HepG2 (cell line): ENCODE measurements around the gene TRIM31. TPM values are rescaled to one million over a fixed set of nuclear protein-coding genes. Genes with fewer than 3 reads are reported as not detected.
A peak's percentile ranks its signal among the peaks of the same experiment; 100 is the strongest.

Experiments used
- CREM ChIP-seq, 2 experiments: sonication (generic) in 1 of 2; formaldehyde crosslinking in 1 of 2; IDR thresholded peaks; 2 replicates each; pipeline versions ENCODE4 v1.4.0 to v1.6.1; 2016 to 2020; ENCODE audit warnings: antibody characterized with exemption in 1 of 2, mild to moderate bottlenecking in 1 of 2, missing genetic modification reagents in 1 of 2
- ETV5 ChIP-seq: IDR thresholded peaks from 2 replicates; pipeline ENCODE4 v1.6.1; 2018; ENCODE audit warnings: missing biosample characterization, missing genetic modification reagents, inconsistent platforms, borderline replicate concordance
- KDM4B ChIP-seq: sonication (generic); formaldehyde crosslinking; IDR thresholded peaks from 2 replicates; pipeline ENCODE4 v1.4.0; 2020; ENCODE audit warnings: missing genetic modification reagents
- MEIS2 ChIP-seq: sonication (generic); formaldehyde crosslinking; IDR thresholded peaks from 2 replicates; pipeline ENCODE4 v1.9.0; 2021; ENCODE audit warnings: mild to moderate bottlenecking, missing genetic modification reagents
- NFYB ChIP-seq: sonication (generic); formaldehyde crosslinking; IDR thresholded peaks from 2 replicates; pipeline ENCODE4 v1.4.0; 2020; ENCODE audit warnings: missing genetic modification reagents
- REL ChIP-seq: sonication (generic); formaldehyde crosslinking; conservative IDR thresholded peaks from 2 replicates; pipeline ENCODE4 v1.8.0; 2022; ENCODE audit warnings: mild to moderate bottlenecking, missing genetic modification reagents, moderate library complexity
- RFXANK ChIP-seq: IDR thresholded peaks from 2 replicates; pipeline ENCODE4 v1.6.1; 2016
- WIZ ChIP-seq: sonication (generic); formaldehyde crosslinking; IDR thresholded peaks from 2 replicates; pipeline ENCODE4 v1.5.1; 2020; ENCODE audit warnings: mild to moderate bottlenecking, missing genetic modification reagents
- ZNF33B ChIP-seq: sonication (generic); formaldehyde crosslinking; IDR thresholded peaks from 2 replicates; pipeline ENCODE4 v1.5.1; 2020; ENCODE audit warnings: mild to moderate bottlenecking, missing genetic modification reagents
- ZNF367 ChIP-seq: sonication (generic); formaldehyde crosslinking; IDR thresholded peaks from 2 replicates; pipeline ENCODE4 v1.4.0; 2020; ENCODE audit warnings: missing genetic modification reagents, borderline replicate concordance
- ZNF652 ChIP-seq: IDR thresholded peaks from 2 replicates; pipeline ENCODE4 v1.6.1; 2016; ENCODE audit warnings: low read depth, borderline replicate concordance
- ZNF670 ChIP-seq: sonication (generic); formaldehyde crosslinking; IDR thresholded peaks from 2 replicates; pipeline ENCODE4 v1.8.0; 2022; ENCODE audit warnings: mild to moderate bottlenecking, missing genetic modification reagents, borderline replicate concordance
- ZSCAN20 ChIP-seq: sonication (generic); formaldehyde crosslinking; IDR thresholded peaks from 2 replicates; pipeline ENCODE4 v1.4.0; 2020; ENCODE audit warnings: missing genetic modification reagents, mild to moderate bottlenecking, borderline replicate concordance
- polyA plus RNA-seq, 8 experiments: library from polyadenylated mRNA; depleted of rRNA in 3 of 8; stranded (reverse) in 7 of 8; unstranded in 1 of 8; fragments of >200 nt; fragmentation: Illumina TruSeq in 4 of 8; extraction: Trizol in 4 of 8; gene quantifications; 2 replicates each; pipeline versions ENCODE4 v1.2.1 to v1.2.3, GENCODE V29; 2011 to 2016; ENCODE audit warnings: low read depth in 4 of 8, missing spikeins in 1 of 8, mixed read lengths in 1 of 8; ENCODE audit not compliant: insufficient read depth in 1 of 8
- total RNA-seq, 5 experiments: library from RNA; depleted of rRNA; stranded (reverse); fragments of >200 nt; fragmentation: Illumina TruSeq; extraction: Trizol; gene quantifications; 2 replicates each; pipeline ENCODE4 v1.2.3, GENCODE V29; 2016; ENCODE audit warnings: low read depth in 1 of 5
- TF ChIP-seq, protein P1 (sequence below): sonication (generic); formaldehyde crosslinking; IDR thresholded peaks from 2 replicates; pipeline ENCODE4 v1.4.0; 2020; ENCODE audit warnings: missing genetic modification reagents, borderline replicate concordance
- TF ChIP-seq, protein P2 (sequence below): sonication (generic); formaldehyde crosslinking; IDR thresholded peaks from 2 replicates; pipeline ENCODE4 v1.9.0; 2021; ENCODE audit warnings: missing genetic modification reagents, borderline replicate concordance
- TF ChIP-seq, protein P3 (sequence below): sonication (generic); formaldehyde crosslinking; IDR thresholded peaks from 2 replicates; pipeline ENCODE4 v1.5.0; 2020; ENCODE audit warnings: mild to moderate bottlenecking, missing genetic modification reagents, borderline replicate concordance

The TRIM31 gene
- total and polyA plus RNA-seq, 2 of the 13 experiments (the other 11 are each of a cell fraction or from before 2014, with no cell fraction given): 0.13 to 0.51 TPM

DNA sequence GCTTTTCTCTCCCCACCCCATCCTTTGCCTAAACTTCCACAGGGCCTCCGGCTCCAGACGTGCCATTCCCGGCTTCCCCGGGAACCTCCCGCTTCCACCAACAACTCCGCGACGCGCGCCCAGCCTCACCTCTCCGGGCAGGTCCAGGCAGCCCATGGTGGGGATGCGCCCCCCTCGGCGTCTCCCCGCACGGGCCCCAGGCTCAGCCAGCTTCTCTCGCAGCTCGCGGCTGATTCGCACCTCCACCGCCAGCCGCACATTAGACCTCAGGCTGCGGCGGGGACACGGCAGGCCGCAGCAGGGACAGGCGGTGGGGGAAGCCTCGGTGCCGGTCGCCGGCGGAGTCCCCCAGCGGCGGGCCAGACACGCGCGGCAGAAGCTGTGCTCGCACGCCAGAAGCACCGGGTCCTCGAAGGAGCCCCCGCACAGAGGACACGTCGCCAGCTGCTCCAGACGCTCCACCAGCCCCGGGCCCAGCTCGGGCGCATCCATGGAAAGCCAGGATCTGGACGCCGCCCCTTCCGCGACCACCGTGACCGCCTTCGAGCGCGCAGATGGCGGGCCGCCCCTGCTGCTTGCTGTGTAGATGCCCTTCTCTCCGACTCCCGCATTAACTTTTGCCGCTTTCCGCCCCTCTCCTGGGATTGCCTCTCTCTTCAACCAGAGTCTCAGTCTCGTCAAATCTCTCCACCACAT lies 37.6 kb downstream of the TRIM31 start, which contains the start of gene RNF39 (continued):
- TF ChIP-seq CREM (IDR thresholded peaks at IDR 0.05): no peak
- TF ChIP-seq CREM (CRISPR knock-in tag; IDR thresholded peaks at IDR 0.05): no peak
- no peak for TF ChIP-seq ZNF652 (CRISPR knock-in tag)
- TF ChIP-seq MEIS2 (CRISPR knock-in tag): peak; percentile 25; the same call in 1 of the 2 replicates
- no peak for TF ChIP-seq ETV5 (CRISPR knock-in tag)
- TF ChIP-seq ZNF33B (CRISPR knock-in tag): no peak
- no peak for TF ChIP-seq ZNF367 (CRISPR knock-in tag)
- TF ChIP-seq, protein P1, sequence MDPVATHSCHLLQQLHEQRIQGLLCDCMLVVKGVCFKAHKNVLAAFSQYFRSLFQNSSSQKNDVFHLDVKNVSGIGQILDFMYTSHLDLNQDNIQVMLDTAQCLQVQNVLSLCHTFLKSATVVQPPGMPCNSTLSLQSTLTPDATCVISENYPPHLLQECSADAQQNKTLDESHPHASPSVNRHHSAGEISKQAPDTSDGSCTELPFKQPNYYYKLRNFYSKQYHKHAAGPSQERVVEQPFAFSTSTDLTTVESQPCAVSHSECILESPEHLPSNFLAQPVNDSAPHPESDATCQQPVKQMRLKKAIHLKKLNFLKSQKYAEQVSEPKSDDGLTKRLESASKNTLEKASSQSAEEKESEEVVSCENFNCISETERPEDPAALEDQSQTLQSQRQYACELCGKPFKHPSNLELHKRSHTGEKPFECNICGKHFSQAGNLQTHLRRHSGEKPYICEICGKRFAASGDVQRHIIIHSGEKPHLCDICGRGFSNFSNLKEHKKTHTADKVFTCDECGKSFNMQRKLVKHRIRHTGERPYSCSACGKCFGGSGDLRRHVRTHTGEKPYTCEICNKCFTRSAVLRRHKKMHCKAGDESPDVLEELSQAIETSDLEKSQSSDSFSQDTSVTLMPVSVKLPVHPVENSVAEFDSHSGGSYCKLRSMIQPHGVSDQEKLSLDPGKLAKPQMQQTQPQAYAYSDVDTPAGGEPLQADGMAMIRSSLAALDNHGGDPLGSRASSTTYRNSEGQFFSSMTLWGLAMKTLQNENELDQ (CRISPR knock-in tag): no peak
- TF ChIP-seq REL (CRISPR knock-in tag): no peak; the same call in 1 of the 2 replicates
- TF ChIP-seq, protein P2, sequence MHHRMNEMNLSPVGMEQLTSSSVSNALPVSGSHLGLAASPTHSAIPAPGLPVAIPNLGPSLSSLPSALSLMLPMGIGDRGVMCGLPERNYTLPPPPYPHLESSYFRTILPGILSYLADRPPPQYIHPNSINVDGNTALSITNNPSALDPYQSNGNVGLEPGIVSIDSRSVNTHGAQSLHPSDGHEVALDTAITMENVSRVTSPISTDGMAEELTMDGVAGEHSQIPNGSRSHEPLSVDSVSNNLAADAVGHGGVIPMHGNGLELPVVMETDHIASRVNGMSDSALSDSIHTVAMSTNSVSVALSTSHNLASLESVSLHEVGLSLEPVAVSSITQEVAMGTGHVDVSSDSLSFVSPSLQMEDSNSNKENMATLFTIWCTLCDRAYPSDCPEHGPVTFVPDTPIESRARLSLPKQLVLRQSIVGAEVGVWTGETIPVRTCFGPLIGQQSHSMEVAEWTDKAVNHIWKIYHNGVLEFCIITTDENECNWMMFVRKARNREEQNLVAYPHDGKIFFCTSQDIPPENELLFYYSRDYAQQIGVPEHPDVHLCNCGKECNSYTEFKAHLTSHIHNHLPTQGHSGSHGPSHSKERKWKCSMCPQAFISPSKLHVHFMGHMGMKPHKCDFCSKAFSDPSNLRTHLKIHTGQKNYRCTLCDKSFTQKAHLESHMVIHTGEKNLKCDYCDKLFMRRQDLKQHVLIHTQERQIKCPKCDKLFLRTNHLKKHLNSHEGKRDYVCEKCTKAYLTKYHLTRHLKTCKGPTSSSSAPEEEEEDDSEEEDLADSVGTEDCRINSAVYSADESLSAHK (CRISPR knock-in tag): no peak
- 0 out of 2 replicates have a peak, but pooled peaks have one; percentile 20 for TF ChIP-seq ZNF670
- no peak; the same call in 1 of the 2 replicates for TF ChIP-seq ZSCAN20 (CRISPR knock-in tag)
- TF ChIP-seq NFYB (CRISPR knock-in tag): no peak
- TF ChIP-seq, protein P3, sequence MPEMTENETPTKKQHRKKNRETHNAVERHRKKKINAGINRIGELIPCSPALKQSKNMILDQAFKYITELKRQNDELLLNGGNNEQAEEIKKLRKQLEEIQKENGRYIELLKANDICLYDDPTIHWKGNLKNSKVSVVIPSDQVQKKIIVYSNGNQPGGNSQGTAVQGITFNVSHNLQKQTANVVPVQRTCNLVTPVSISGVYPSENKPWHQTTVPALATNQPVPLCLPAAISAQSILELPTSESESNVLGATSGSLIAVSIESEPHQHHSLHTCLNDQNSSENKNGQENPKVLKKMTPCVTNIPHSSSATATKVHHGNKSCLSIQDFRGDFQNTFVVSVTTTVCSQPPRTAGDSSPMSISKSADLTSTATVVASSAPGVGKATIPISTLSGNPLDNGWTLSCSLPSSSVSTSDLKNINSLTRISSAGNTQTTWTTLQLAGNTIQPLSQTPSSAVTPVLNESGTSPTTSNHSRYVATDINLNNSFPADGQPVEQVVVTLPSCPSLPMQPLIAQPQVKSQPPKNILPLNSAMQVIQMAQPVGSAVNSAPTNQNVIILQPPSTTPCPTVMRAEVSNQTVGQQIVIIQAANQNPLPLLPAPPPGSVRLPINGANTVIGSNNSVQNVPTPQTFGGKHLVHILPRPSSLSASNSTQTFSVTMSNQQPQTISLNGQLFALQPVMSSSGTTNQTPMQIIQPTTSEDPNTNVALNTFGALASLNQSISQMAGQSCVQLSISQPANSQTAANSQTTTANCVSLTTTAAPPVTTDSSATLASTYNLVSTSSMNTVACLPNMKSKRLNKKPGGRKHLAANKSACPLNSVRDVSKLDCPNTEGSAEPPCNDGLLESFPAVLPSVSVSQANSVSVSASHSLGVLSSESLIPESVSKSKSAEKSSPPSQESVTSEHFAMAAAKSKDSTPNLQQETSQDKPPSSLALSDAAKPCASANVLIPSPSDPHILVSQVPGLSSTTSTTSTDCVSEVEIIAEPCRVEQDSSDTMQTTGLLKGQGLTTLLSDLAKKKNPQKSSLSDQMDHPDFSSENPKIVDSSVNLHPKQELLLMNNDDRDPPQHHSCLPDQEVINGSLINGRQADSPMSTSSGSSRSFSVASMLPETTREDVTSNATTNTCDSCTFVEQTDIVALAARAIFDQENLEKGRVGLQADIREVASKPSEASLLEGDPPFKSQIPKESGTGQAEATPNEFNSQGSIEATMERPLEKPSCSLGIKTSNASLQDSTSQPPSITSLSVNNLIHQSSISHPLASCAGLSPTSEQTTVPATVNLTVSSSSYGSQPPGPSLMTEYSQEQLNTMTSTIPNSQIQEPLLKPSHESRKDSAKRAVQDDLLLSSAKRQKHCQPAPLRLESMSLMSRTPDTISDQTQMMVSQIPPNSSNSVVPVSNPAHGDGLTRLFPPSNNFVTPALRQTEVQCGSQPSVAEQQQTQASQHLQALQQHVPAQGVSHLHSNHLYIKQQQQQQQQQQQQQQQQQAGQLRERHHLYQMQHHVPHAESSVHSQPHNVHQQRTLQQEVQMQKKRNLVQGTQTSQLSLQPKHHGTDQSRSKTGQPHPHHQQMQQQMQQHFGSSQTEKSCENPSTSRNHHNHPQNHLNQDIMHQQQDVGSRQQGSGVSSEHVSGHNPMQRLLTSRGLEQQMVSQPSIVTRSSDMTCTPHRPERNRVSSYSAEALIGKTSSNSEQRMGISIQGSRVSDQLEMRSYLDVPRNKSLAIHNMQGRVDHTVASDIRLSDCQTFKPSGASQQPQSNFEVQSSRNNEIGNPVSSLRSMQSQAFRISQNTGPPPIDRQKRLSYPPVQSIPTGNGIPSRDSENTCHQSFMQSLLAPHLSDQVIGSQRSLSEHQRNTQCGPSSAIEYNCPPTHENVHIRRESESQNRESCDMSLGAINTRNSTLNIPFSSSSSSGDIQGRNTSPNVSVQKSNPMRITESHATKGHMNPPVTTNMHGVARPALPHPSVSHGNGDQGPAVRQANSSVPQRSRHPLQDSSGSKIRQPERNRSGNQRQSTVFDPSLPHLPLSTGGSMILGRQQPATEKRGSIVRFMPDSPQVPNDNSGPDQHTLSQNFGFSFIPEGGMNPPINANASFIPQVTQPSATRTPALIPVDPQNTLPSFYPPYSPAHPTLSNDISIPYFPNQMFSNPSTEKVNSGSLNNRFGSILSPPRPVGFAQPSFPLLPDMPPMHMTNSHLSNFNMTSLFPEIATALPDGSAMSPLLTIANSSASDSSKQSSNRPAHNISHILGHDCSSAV (CRISPR knock-in tag): no peak
- TF ChIP-seq KDM4B (CRISPR knock-in tag): no peak
- no peak for TF ChIP-seq RFXANK (CRISPR knock-in tag)
- no peak for TF ChIP-seq WIZ (CRISPR knock-in tag)
